HEK293T (cell line): ENCODE data around the gene TREML1.

Source experiments
- FOXA1 ChIP-seq: fragments of 450-650 bp; IDR thresholded peaks from 2 replicates; pipeline ENCODE4 v1.6.1; 2016; ENCODE audit warnings: mild to moderate bottlenecking
- FOXK2 ChIP-seq: fragments of 450-650 bp; IDR thresholded peaks from 2 replicates; pipeline ENCODE4 v1.6.1; 2016; ENCODE audit warnings: mild to moderate bottlenecking
- FOXM1 ChIP-seq: fragments of 450-650 bp; IDR thresholded peaks from 2 replicates; pipeline ENCODE4 v1.6.1; 2017; ENCODE audit warnings: mild to moderate bottlenecking, borderline replicate concordance
- L3MBTL2 ChIP-seq: fragments of 450-650 bp; conservative IDR thresholded peaks from 2 replicates; pipeline ENCODE4 v1.6.1; 2016; ENCODE audit warnings: mild to moderate bottlenecking
- LEF1 ChIP-seq: fragments of 450-650 bp; IDR thresholded peaks from 2 replicates; pipeline ENCODE4 v1.6.1; 2017; ENCODE audit warnings: mild to moderate bottlenecking, borderline replicate concordance
- PKNOX1 ChIP-seq: fragments of 450-650 bp; IDR thresholded peaks from 2 replicates; pipeline ENCODE4 v1.6.1; 2016
- SUZ12 ChIP-seq: fragments of 450-650 bp; IDR thresholded peaks from 2 replicates; pipeline ENCODE4 v1.6.1; 2016; ENCODE audit warnings: mild to moderate bottlenecking
- TARDBP ChIP-seq: fragments of 450-650 bp; IDR thresholded peaks from 2 replicates; pipeline ENCODE4 v1.6.1; 2016
- ZNF384 ChIP-seq: fragments of 450-650 bp; IDR thresholded peaks from 2 replicates; pipeline ENCODE4 v1.6.1; 2016

- no peak for TF ChIP-seq SUZ12
- no peak for TF ChIP-seq PKNOX1
- TF ChIP-seq ZNF384, result no peak
- no peak for TF ChIP-seq L3MBTL2
- no peak for TF ChIP-seq LEF1
- TF ChIP-seq FOXM1, result no peak
- TF ChIP-seq FOXA1, result no peak
- TF ChIP-seq TARDBP, result no peak
- no peak for TF ChIP-seq FOXK2
These were observed 35.8 kb upstream of the TREML1 start for GRCh38 chr6:41189967-41190366.
